OCI-LY1 (cell line): ENCODE measurements around the gene ARID3A.
"Not testable (repeated sequence)": the region's sequence is repeated elsewhere in the genome, so short reads cannot be mapped to it uniquely, and the experiment has no call there.

ENCODE experiments used
- H2AFZ ChIP-seq: fragments of 200-600 bp; sonication (generic), shearing (Covaris generic); 2 replicates; pipeline ENCODE4 v1.6.0; 2014; ENCODE audit warnings: antibody characterized with exemption, mild to moderate bottlenecking, low read length
- H3F3A ChIP-seq: fragments of 200-600 bp; sonication (generic), shearing (Covaris generic); 2 replicates; pipeline ENCODE4 v1.6.0; 2014; ENCODE audit warnings: mild to moderate bottlenecking, antibody characterized with exemption, low read length, moderate library complexity; ENCODE audit not compliant: insufficient read depth
- H3K27ac ChIP-seq: fragments of 200-600 bp; sonication (generic); 2 replicates; pipeline ENCODE4 v1.5.1; 2014; ENCODE audit warnings: low read length, mixed run types, mild to moderate bottlenecking, low read depth; ENCODE audit not compliant: poor library complexity, severe bottlenecking
- H3K27me3 ChIP-seq: fragments of 200-600 bp; sonication (generic); 2 replicates; pipeline ENCODE4 v1.6.0; 2014; ENCODE audit warnings: antibody characterized with exemption, mild to moderate bottlenecking, low read length, moderate library complexity; ENCODE audit not compliant: insufficient read depth
- H3K36me3 ChIP-seq: fragments of 200-600 bp; sonication (generic); 2 replicates; pipeline ENCODE4 v1.6.1; 2014; ENCODE audit warnings: mild to moderate bottlenecking, antibody characterized with exemption, low read length, moderate library complexity, mixed read lengths; ENCODE audit not compliant: insufficient read depth
- H3K4me1 ChIP-seq: fragments of 200-600 bp; sonication (generic); 2 replicates; pipeline ENCODE4 v1.5.1; 2014; ENCODE audit warnings: mild to moderate bottlenecking, low read length, moderate library complexity; ENCODE audit not compliant: insufficient read depth, severe bottlenecking
- H3K4me2 ChIP-seq: fragments of 200-600 bp; sonication (generic), shearing (Covaris generic); 2 replicates; pipeline ENCODE4 v1.6.1; 2014; ENCODE audit warnings: low read length
- H3K4me3 ChIP-seq: fragments of 200-600 bp; sonication (generic); 2 replicates; pipeline ENCODE4 v1.5.1; 2014; ENCODE audit warnings: low read length, low read depth, mild to moderate bottlenecking, mixed read lengths; ENCODE audit not compliant: poor library complexity, severe bottlenecking
- H3K79me2 ChIP-seq: fragments of 200-600 bp; shearing (Covaris generic); 2 replicates; pipeline ENCODE4 v1.6.1; 2016; ENCODE audit warnings: mixed run types, low read length, mixed read lengths; ENCODE audit not compliant: insufficient read depth
- H3K9ac ChIP-seq: fragments of 200-600 bp; sonication (generic), shearing (Covaris generic); 2 replicates; pipeline ENCODE4 v1.6.1; 2014; ENCODE audit warnings: mild to moderate bottlenecking, low read length, mixed read lengths
- H3K9me2 ChIP-seq: fragments of 200-600 bp; sonication (generic), shearing (Covaris generic); 2 replicates; pipeline ENCODE4 v1.6.1; 2014; ENCODE audit warnings: low read depth, mild to moderate bottlenecking, low read length, mixed read lengths
- H3K9me3 ChIP-seq: fragments of 200-600 bp; shearing (Covaris generic); 2 replicates; pipeline ENCODE4 v1.6.1; 2014; ENCODE audit warnings: low read length, mixed read lengths
- H4K20me1 ChIP-seq: fragments of 200-600 bp; sonication (generic), shearing (Covaris generic); 2 replicates; pipeline ENCODE4 v1.6.0; 2016; ENCODE audit warnings: mild to moderate bottlenecking, low read length; ENCODE audit not compliant: insufficient read depth
- CTCF ChIP-seq: fragments of 200-600 bp; sonication (generic), shearing (Covaris generic); IDR thresholded peaks from 2 replicates; pipeline ENCODE4 v1.5.1; 2017; ENCODE audit warnings: mild to moderate bottlenecking, antibody characterized with exemption, low read length, moderate library complexity, mixed read lengths
- EZH2 ChIP-seq: fragments of 200-600 bp; sonication (generic), shearing (Covaris generic); IDR thresholded peaks from 2 replicates; pipeline ENCODE4 v1.8.0; 2017; ENCODE audit warnings: borderline replicate concordance, mixed run types, mild to moderate bottlenecking, antibody characterized with exemption, low read length, moderate library complexity, mixed read lengths

ARID3A gene

GRCh38 chr19:1019616-1019961 is 93.8 kb downstream of the ARID3A start:
- peaks cover 54% of the 10 kb centered on the region for H3K79me2 ChIP-seq
- peaks cover 61% of the 10 kb centered on the region for H3K4me1 ChIP-seq

DNA sequence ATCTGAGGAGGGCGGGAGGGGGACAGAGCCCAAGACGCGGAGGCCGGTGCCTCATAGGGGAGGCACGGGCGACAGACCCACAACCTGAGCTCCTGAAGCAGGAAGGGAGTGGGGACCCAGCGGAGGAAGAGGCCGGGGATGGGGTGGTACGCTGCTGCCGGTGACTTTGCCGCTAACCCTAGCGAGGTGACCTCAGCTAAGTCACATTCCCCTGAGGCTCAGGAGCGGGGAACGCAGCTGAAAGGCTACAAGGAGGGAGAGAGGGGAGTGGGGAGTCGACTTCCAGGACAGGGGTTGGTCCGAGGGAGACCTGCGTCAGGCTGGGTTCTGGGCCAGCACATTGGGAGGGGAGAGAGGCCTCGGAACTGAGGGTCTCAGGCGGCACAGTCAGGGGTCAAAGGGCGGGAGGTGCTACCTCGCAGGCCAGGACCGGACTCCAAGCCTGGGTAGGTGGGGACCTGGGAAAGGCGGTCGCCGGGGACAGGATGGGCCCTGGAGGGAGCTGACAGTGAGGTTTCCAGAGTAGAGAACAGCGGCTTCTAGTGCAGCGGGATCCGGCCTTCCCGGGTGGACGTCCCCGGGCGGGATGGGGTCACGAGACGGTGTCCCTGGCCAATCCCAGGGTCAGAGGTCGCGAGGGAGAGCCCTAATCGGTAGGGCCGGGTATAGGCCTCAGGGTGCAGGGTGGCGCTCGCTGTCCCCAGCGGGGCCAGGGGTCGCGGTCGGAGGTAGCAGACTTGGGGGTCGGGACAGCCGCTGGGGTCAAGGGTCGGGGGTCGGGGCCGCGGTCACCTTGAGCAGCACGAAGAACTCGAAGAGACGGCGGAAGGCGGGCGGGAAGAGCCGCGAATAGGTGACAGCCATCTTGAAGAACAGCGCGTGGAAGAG is 94.4 kb downstream of the ARID3A start:
- H3K4me3 ChIP-seq = peak overlapping the region; percentile 99
- H3K36me3 ChIP-seq = peaks cover 7% of the 10 kb centered on the region; the same call in 1 of the 2 replicates
- no peaks in the 10 kb centered on the region for H4K20me1 ChIP-seq

More at GRCh38 chr19:1019616-1019961, 93.8 kb downstream of the ARID3A start:
- H3K9me3 ChIP-seq = no peaks in the 10 kb centered on the region
- H3K4me3 ChIP-seq = peak overlapping the region; percentile 99
- no peaks in the 10 kb centered on the region for H4K20me1 ChIP-seq
- peak overlapping the region; percentile 99 for H3K4me2 ChIP-seq
- H3K27ac ChIP-seq = peak overlapping the region; percentile 75
- TF ChIP-seq EZH2 (no peak), CTCF (no peak)
- H3K36me3 ChIP-seq = peaks cover 13% of the 10 kb centered on the region; the same call in 1 of the 2 replicates
- H3F3A ChIP-seq = peaks cover 5% of the 10 kb centered on the region
- H3K27me3 ChIP-seq = no peaks in the 10 kb centered on the region
- H3K9ac ChIP-seq = peak overlapping the region; percentile 99
- no peaks in the 10 kb centered on the region for H3K9me2 ChIP-seq
- H2AFZ ChIP-seq = no peak overlapping the region

DNA sequence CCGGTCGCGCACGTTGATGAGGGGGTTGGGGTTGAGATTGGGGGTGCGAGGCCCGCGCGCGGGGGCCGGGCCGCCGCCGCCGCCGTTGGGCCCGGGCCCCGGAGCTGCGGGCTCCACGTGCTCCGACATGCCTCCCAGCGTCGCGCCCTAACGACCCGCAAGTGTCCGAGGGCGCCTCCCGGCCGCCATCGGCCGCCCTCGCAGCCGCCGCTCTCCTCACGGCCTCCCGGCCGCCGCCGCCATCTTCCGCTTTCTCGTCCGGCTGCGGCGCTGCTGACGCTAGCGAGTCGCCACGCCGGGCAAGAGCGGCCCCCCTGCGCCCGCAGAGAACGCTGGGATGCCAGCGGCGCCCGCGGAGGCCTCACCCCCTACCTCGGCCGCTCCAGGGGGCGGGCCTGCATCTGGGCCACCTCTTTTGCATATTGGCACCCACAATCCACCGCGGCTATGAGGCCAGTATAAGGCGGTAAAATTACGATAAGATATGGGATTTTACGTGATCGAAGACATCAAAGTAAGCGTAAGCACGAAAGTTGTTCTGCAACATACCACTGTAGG is 95.1 kb downstream of the ARID3A start, which contains the start of gene TMEM259:
TSS of gene TMEM259 (minus strand) at position 256 of the 558 bp plus-strand sequence. CDS start at position 129, 127 bp downstream.
- no peaks in the 10 kb centered on the region for H4K20me1 ChIP-seq

More for the DNA sequence above, 94.4 kb downstream of the ARID3A start:
- Histone ChIP-seq H3K27ac (peak overlapping the region; percentile 75), H3K79me2 (peaks cover 51% of the 10 kb centered on the region), H2AFZ (no peak overlapping the region), H3K9ac (peak overlapping the region; percentile 99), H3K27me3 (no peaks in the 10 kb centered on the region), H3F3A (peaks cover 5% of the 10 kb centered on the region), H3K9me2 (no peaks in the 10 kb centered on the region), H3K4me1 (peaks cover 61% of the 10 kb centered on the region), H3K4me2 (peak overlapping the region; percentile 99), H3K9me3 (no peaks in the 10 kb centered on the region)
- TF ChIP-seq CTCF = no peak
- no peak for TF ChIP-seq EZH2

DNA sequence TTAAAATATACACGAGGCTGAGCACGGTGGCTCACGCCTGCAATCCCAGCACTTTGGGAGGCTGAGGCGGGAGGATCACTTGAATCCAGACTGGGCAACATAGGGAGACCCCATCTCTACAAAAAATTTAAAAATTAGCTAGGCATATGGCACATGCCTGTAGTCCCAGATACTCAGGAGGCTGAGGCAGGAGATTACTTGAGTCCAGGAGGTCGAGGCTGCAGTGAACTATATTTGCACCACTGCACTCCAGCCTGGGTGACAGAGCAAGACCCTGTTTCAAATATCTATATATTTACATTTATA is 98.0 kb downstream of the ARID3A start:
- not testable (repeated sequence) for H3K4me2 ChIP-seq, H3K4me3 ChIP-seq, H3K9me2 ChIP-seq, H3K9me3 ChIP-seq, H3K27me3 ChIP-seq, H3K36me3 ChIP-seq, H3K9ac ChIP-seq, H3F3A ChIP-seq, H2AFZ ChIP-seq, H4K20me1 ChIP-seq
- peak overlapping the region; percentile 1 for H3K27ac ChIP-seq
- peaks cover 37% of the 10 kb centered on the region for H3K4me1 ChIP-seq
- peaks cover 27% of the 10 kb centered on the region for H3K79me2 ChIP-seq

More for the DNA sequence above, 95.1 kb downstream of the ARID3A start, which contains the start of gene TMEM259:
- H2AFZ ChIP-seq = no peak within 1 kb of the TSS
- peaks cover 44% of the 10 kb centered on the region for H3K79me2 ChIP-seq
- TF ChIP-seq CTCF (no peak), EZH2 (no peak)
- no peaks in the 10 kb centered on the region for H3K9me2 ChIP-seq
- H3K27me3 ChIP-seq = no peaks in the 10 kb centered on the region
- peak within 1 kb of the TSS; percentile 99 for H3K9ac ChIP-seq
- H3K4me3 ChIP-seq = peak within 1 kb of the TSS; percentile 99
- peaks cover 5% of the 10 kb centered on the region for H3F3A ChIP-seq
- H3K27ac ChIP-seq = peak within 1 kb of the TSS; percentile 86
- peak within 1 kb of the TSS; percentile 99 for H3K4me2 ChIP-seq
- peaks cover 3% of the 10 kb centered on the region; the same call in 1 of the 2 replicates for H3K36me3 ChIP-seq
- H3K4me1 ChIP-seq = peaks cover 56% of the 10 kb centered on the region
- no peaks in the 10 kb centered on the region for H3K9me3 ChIP-seq

DNA sequence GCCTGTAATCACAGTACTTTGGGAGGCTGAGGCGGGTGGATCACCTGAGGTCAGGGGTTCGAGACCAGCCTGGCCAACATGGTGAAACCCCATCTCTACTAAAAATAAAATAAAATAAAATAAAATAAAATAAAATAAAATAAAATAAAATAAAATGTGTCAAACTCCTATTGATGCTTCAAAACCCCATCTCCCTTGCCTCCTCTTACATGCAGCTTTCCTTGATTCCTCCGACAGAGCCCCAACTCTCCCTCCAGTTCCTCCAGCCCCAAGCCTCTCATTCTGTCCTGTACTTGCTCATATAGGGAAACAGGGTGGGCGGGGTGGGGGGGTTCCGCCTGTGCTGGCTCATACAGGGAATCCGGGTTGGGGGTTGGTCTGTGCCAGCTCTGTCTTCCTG is 99.2 kb downstream of the ARID3A start:
- H4K20me1 ChIP-seq, H3K9me3 ChIP-seq, H3K9me2 ChIP-seq, H3F3A ChIP-seq, H3K4me2 ChIP-seq, H3K27me3 ChIP-seq, H3K27ac ChIP-seq, H3K9ac ChIP-seq, H2AFZ ChIP-seq, H3K4me3 ChIP-seq: not testable (repeated sequence)
- Histone ChIP-seq H3K4me1 (peaks cover 37% of the 10 kb centered on the region), H3K79me2 (peaks cover 15% of the 10 kb centered on the region), H3K36me3 (peaks cover 10% of the 10 kb centered on the region; the same call in 1 of the 2 replicates)
